Neuronal stem cell (in vitro differentiated cells): ENCODE measurements around the gene POLA2.

Source experiments
- DNase-seq: peaks from one replicate; pipeline ENCODE4 v3.0.0-alpha.2; 2013; ENCODE audit warnings: low spot score
- H2AFZ ChIP-seq: one replicate; pipeline ENCODE4 v1.6.1; 2013; ENCODE audit warnings: mild to moderate bottlenecking, low read length, inconsistent platforms
- H2AK5ac ChIP-seq: 2 replicates; pipeline ENCODE4 v1.6.1; 2013; ENCODE audit warnings: low read depth, mild to moderate bottlenecking, inconsistent platforms, low read length, moderate library complexity, mixed read lengths
- H2BK120ac ChIP-seq: 2 replicates; pipeline ENCODE4 v1.6.1; 2013; ENCODE audit warnings: low read depth, mild to moderate bottlenecking, inconsistent platforms, low read length, moderate library complexity, mixed read lengths
- H2BK12ac ChIP-seq: one replicate; pipeline ENCODE4 v1.6.1; 2013; ENCODE audit warnings: low read length, inconsistent platforms
- H2BK15ac ChIP-seq: 2 replicates; pipeline ENCODE4 v1.6.1; 2013; ENCODE audit warnings: mild to moderate bottlenecking, low read length, inconsistent platforms, mixed read lengths
- H2BK5ac ChIP-seq: one replicate; pipeline ENCODE4 v1.6.1; 2013; ENCODE audit warnings: inconsistent platforms, mild to moderate bottlenecking, low read length, moderate library complexity
- H3K14ac ChIP-seq: one replicate; pipeline ENCODE4 v1.6.1; 2013; ENCODE audit warnings: low read length, inconsistent platforms
- H3K18ac ChIP-seq: 2 replicates; pipeline ENCODE4 v1.6.1; 2013; ENCODE audit warnings: low read length, inconsistent platforms
- H3K23ac ChIP-seq: 2 replicates; pipeline ENCODE4 v1.6.1; 2013; ENCODE audit warnings: low read depth, mild to moderate bottlenecking, mixed read lengths, low read length, inconsistent platforms; ENCODE audit not compliant: poor library complexity
- H3K27ac ChIP-seq: replicated peaks from 3 replicates; pipeline ENCODE4 v1.5.1; 2013; ENCODE audit warnings: low read length, inconsistent platforms
- H3K27me3 ChIP-seq, 3 experiments: 2 replicates each; pipeline ENCODE4 v1.6.1; 2013; ENCODE audit warnings: low read length in 3 of 3, mild to moderate bottlenecking in 2 of 3, inconsistent platforms in 1 of 3, low read depth in 1 of 3, mixed read lengths in 1 of 3, moderate library complexity in 1 of 3; ENCODE audit not compliant: control insufficient read depth in 3 of 3, insufficient read depth in 3 of 3
- H3K36me3 ChIP-seq, 2 donors: replicated peaks in 1 of 2; 2 replicates each; pipeline ENCODE4 v1.6.1; 2013; ENCODE audit warnings: low read length in 2 of 2; ENCODE audit not compliant: control insufficient read depth in 2 of 2, insufficient read depth in 2 of 2
- H3K4ac ChIP-seq: 2 replicates; pipeline ENCODE4 v1.6.1; 2013; ENCODE audit warnings: inconsistent platforms, mild to moderate bottlenecking, low read length, moderate library complexity
- H3K4me1 ChIP-seq, 2 donors: 1 replicate in 1 of 2; 2 replicates in 1 of 2; pipeline ENCODE4 v1.6.1; 2013; ENCODE audit warnings: low read length in 2 of 2, low read depth in 1 of 2; ENCODE audit not compliant: control insufficient read depth in 2 of 2, insufficient read depth in 1 of 2
- H3K4me2 ChIP-seq: one replicate; pipeline ENCODE4 v1.6.1; 2013; ENCODE audit warnings: mild to moderate bottlenecking, low read length, inconsistent platforms; ENCODE audit not compliant: insufficient read depth, poor library complexity, severe bottlenecking
- H3K4me3 ChIP-seq, 2 donors: 2 replicates each; pipeline ENCODE4 v1.5.1; 2013; ENCODE audit warnings: low read length in 2 of 2, mild to moderate bottlenecking in 2 of 2, inconsistent platforms in 1 of 2, moderate library complexity in 1 of 2
- H3K79me1 ChIP-seq: one replicate; pipeline ENCODE4 v1.6.1; 2013; ENCODE audit warnings: low read depth, mild to moderate bottlenecking, inconsistent platforms, low read length, moderate library complexity
- H3K9ac ChIP-seq: one replicate; pipeline ENCODE4 v1.6.1; 2013; ENCODE audit warnings: mild to moderate bottlenecking, low read depth, low read length, inconsistent platforms; ENCODE audit not compliant: poor library complexity
- H3K9me3 ChIP-seq, 2 donors: replicated peaks in 1 of 2; 2 replicates each; pipeline versions ENCODE3 to v1.6.1; 2013; ENCODE audit warnings: low read length in 2 of 2, mild to moderate bottlenecking in 2 of 2, inconsistent platforms in 1 of 2, low read depth in 1 of 2, mixed read lengths in 1 of 2, moderate library complexity in 1 of 2; ENCODE audit not compliant: control insufficient read depth in 2 of 2, insufficient read depth in 1 of 2
- H4K8ac ChIP-seq: one replicate; pipeline ENCODE4 v1.6.1; 2013; ENCODE audit warnings: low read depth, mild to moderate bottlenecking, inconsistent platforms, low read length, moderate library complexity
- H4K91ac ChIP-seq: one replicate; pipeline ENCODE4 v1.6.1; 2013; ENCODE audit warnings: low read length, low read depth, mild to moderate bottlenecking, inconsistent platforms; ENCODE audit not compliant: poor library complexity
- WGBS, 2 donors: extraction: QIAGEN DNeasy Blood & Tissue Kit; methylation state at CpG; one replicate each; pipeline ENCODE4 v1.1.7; 2013; ENCODE audit warnings: missing lambda C conversion rate in 2 of 2, mixed read lengths in 1 of 2; ENCODE audit not compliant: insufficient read length in 2 of 2, insufficient replicate concordance in 1 of 2; ENCODE audit errors: extremely low coverage in 2 of 2; 5-methylcytosine and 5-hydroxymethylcytosine counted together

Gene POLA2

DNA sequence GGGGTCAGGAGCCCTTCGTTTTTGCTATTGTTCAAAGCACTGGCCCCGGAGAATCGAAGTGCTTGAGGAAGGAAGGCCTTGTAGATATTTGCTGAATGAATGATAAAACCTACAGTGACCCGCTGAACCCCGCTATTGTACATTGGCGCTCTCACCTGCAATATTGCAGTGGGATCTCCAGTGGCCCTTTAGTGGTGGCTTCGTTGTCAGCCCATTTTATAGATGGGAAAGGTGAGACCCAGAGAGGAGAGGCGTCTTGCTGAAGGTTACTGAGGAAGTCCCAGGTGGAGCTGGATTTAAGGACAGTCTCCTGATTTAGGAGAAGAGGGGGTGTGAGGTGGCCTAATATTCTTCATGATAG lies 54.1 kb downstream of the POLA2 start:
- peak overlapping the region; percentile 96 for H2AFZ ChIP-seq
- no peak overlapping the region for H3K9ac ChIP-seq
- no peak overlapping the region for H2BK15ac ChIP-seq
- H3K4me1 ChIP-seq, result peaks cover 19 to 21% of the 10 kb centered on the region in 2 donors
- no peak for DNase-seq
- no peak overlapping the region for H3K27ac ChIP-seq
- H4K8ac ChIP-seq, result no peak overlapping the region
- H3K27me3 ChIP-seq, result peaks cover 0 to 10% (median 0%) of the 10 kb centered on the region in 3 experiments
- H2BK5ac ChIP-seq, result no peak overlapping the region
- no peak overlapping the region for H2BK12ac ChIP-seq
- peaks cover 1% of the 10 kb centered on the region for H3K79me1 ChIP-seq
- H2AK5ac ChIP-seq, result no peak overlapping the region
- peaks cover 2 to 5% of the 10 kb centered on the region in 2 donors for H3K36me3 ChIP-seq
- H3K4ac ChIP-seq, result no peak overlapping the region
- no peak overlapping the region for H3K23ac ChIP-seq
- H3K9me3 ChIP-seq, result no peaks in the 10 kb centered on the region
- no peak overlapping the region for H3K14ac ChIP-seq
- no peak overlapping the region for H3K18ac ChIP-seq
- peak overlapping the region in 1 of 2 donors; percentile 82 for H3K4me3 ChIP-seq
- no peak overlapping the region for H2BK120ac ChIP-seq
- no peak overlapping the region for H4K91ac ChIP-seq
- H3K4me2 ChIP-seq, result peak overlapping the region; percentile 94
- whole genome bisulfite sequencing, 2 donors, result no CpG with 5 or more reads among the region's 8 CpGs

- Histone ChIP-seq H3K9me3 (no peaks in the 10 kb centered on the region), H3K4me1 (peaks cover 14 to 15% of the 10 kb centered on the region in 2 donors), H3K4me3 (no peak overlapping the region), H2AK5ac (peak overlapping the region; percentile 14), H3K4ac (no peak overlapping the region), H3K18ac (peak overlapping the region; percentile 68), H3K4me2 (no peak overlapping the region), H4K8ac (no peak overlapping the region), H3K27ac (no peak overlapping the region), H4K91ac (no peak overlapping the region), H2BK5ac (no peak overlapping the region), H3K9ac (no peak overlapping the region), H3K23ac (no peak overlapping the region), H2AFZ (peak overlapping the region; percentile 51), H2BK15ac (no peak overlapping the region), H2BK12ac (no peak overlapping the region), H3K27me3 (peaks cover 0 to 10% (median 0%) of the 10 kb centered on the region in 3 experiments), H3K14ac (no peak overlapping the region), H3K36me3 (peaks cover 5 to 11% of the 10 kb centered on the region in 2 donors), H2BK120ac (no peak overlapping the region), H3K79me1 (peaks cover 3% of the 10 kb centered on the region)
- no CpG with 5 or more reads among the region's 20 CpGs for WGBS, 2 donors
- DNase-seq, result no peak
These were observed 54.7 kb downstream of the POLA2 start for GRCh38 chr11:65316227-65317024.

GRCh38 chr11:65317025-65317786 lies 55.4 kb downstream of the POLA2 start:
- peaks cover 3% of the 10 kb centered on the region for H3K79me1 ChIP-seq
- no peak overlapping the region for H3K23ac ChIP-seq
- no peak overlapping the region for H3K14ac ChIP-seq
- H3K9ac ChIP-seq, result no peak overlapping the region
- H2BK12ac ChIP-seq, result no peak overlapping the region
- no peak for DNase-seq
- no peak overlapping the region for H3K4ac ChIP-seq
- H3K36me3 ChIP-seq, result peaks cover 6 to 19% of the 10 kb centered on the region in 2 donors
- H2BK15ac ChIP-seq, result no peak overlapping the region
- no peak overlapping the region for H4K8ac ChIP-seq
- no peak overlapping the region for H2BK120ac ChIP-seq
- H3K4me1 ChIP-seq, result peaks cover 12 to 14% of the 10 kb centered on the region in 2 donors
- H4K91ac ChIP-seq, result no peak overlapping the region
- peaks cover 0 to 10% (median 0%) of the 10 kb centered on the region in 3 experiments for H3K27me3 ChIP-seq
- peak overlapping the region; percentile 51 for H2AFZ ChIP-seq
- H3K18ac ChIP-seq, result peak overlapping the region; percentile 68
- no CpG with 5 or more reads among the region's 13 CpGs for WGBS, 2 donors
- no peak overlapping the region for H2BK5ac ChIP-seq
- H3K27ac ChIP-seq, result no peak overlapping the region
- peak overlapping the region; percentile 32 for H3K4me2 ChIP-seq
- no peak overlapping the region for H2AK5ac ChIP-seq
- no peak overlapping the region for H3K4me3 ChIP-seq
- no peaks in the 10 kb centered on the region for H3K9me3 ChIP-seq
